ENCODE data around the gene SNX13.

DNA sequence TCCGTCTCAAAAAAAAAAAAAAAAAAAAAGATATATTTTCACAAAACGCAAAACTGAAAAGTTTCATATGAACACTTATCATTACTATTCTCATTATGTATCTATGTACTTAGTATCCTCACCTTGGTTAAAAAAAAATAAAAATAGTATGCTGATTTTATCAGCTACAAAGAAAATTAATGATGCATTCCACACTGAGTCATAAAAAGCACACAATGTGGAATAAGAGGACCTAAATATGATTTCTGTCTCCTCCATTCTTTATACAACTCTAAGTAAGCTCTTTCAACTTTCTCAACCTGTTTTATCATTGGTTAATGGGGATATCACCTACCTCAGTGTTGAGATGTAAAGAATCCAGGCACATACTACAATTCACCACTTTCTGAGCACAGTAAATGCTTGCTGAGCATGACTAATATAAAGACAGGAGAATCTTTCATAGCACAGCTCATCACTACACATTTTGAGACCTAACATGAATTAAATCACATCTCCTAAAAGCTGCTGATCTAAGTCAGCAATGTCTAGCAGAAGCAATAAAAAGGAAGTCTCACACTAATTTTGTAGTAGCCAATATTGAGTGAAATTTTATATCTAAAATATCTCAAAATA, 2.7 kb downstream of the SNX13 start:
- TF ChIP-seq POLR2A (IDR thresholded peaks at IDR 0.05; ENCODE audit: low read depth, low read length), result no peak
- no peak for TF ChIP-seq POU2F2 (IDR thresholded peaks at IDR 0.05; ENCODE audit: low read depth, low read length)
